Keratinocyte (primary cell): ENCODE data around the gene DCPS. TPM values are rescaled to one million over a fixed set of nuclear protein-coding genes. Genes with fewer than 3 reads are reported as not detected.

Source experiments
- DNase-seq: peaks from one replicate; pipeline ENCODE4 v3.0.0-alpha.2; 2011; ENCODE audit warnings: low read depth, missing footprints, low spot score
- FAIRE-seq: peaks from 2 replicates; lab custom pipeline; 2011; peaks lifted over from hg19 to GRCh38; lab: Jason Lieb, UNC
- H2AFZ ChIP-seq: 2 replicates; pipeline ENCODE4 v1.6.0; 2012; ENCODE audit warnings: low read length, control low read depth, inconsistent platforms; ENCODE audit not compliant: control insufficient read depth
- H3K27ac ChIP-seq: 2 replicates; pipeline ENCODE4 v1.5.1; 2011; ENCODE audit warnings: low read length; ENCODE audit not compliant: control insufficient read depth, insufficient read depth
- H3K27me3 ChIP-seq: 3 replicates; pipeline ENCODE4 v1.6.0; 2011; ENCODE audit warnings: low read length; ENCODE audit not compliant: control insufficient read depth, insufficient read depth; ENCODE audit errors: extremely low read depth
- H3K36me3 ChIP-seq, 2 experiments: 2 replicates in 1 of 2; 3 replicates in 1 of 2; pipeline ENCODE4 v1.5.1; 2011; ENCODE audit warnings: low read length in 2 of 2, mild to moderate bottlenecking in 1 of 2; ENCODE audit not compliant: control insufficient read depth in 2 of 2, insufficient read depth in 2 of 2; ENCODE audit errors: extremely low read depth in 1 of 2
- H3K4me1 ChIP-seq: 3 replicates; pipeline ENCODE4 v1.5.1; 2011; ENCODE audit warnings: low read length; ENCODE audit not compliant: control insufficient read depth, insufficient read depth; ENCODE audit errors: extremely low read depth
- H3K4me2 ChIP-seq: 3 replicates; pipeline ENCODE4 v1.6.0; 2011; ENCODE audit warnings: low read depth, low read length; ENCODE audit not compliant: control insufficient read depth, insufficient read depth; ENCODE audit errors: extremely low read depth
- H3K4me3 ChIP-seq, 3 experiments: fragments of 200-600 bp in 1 of 3; sonication (generic) in 1 of 3; 2 replicates in 2 of 3; 3 replicates in 1 of 3; pipeline ENCODE4 v1.5.1; 2011 to 2016; ENCODE audit warnings: low read length in 3 of 3, mild to moderate bottlenecking in 3 of 3, control low read depth in 2 of 3, inconsistent platforms in 1 of 3, low read depth in 1 of 3, mixed read lengths in 1 of 3, mixed run types in 1 of 3, moderate library complexity in 1 of 3; ENCODE audit not compliant: control insufficient read depth in 2 of 3, insufficient read depth in 2 of 3; ENCODE audit errors: extremely low read depth in 1 of 3
- H3K79me2 ChIP-seq: 2 replicates; pipeline ENCODE4 v1.6.0; 2012; ENCODE audit warnings: low read length; ENCODE audit not compliant: control insufficient read depth, insufficient read depth
- H3K9ac ChIP-seq: 3 replicates; pipeline ENCODE4 v1.6.0; 2011; ENCODE audit warnings: low read length; ENCODE audit not compliant: control insufficient read depth, insufficient read depth; ENCODE audit errors: extremely low read depth
- H3K9me1 ChIP-seq: 3 replicates; pipeline ENCODE4 v1.6.0; 2011; ENCODE audit warnings: low read length; ENCODE audit not compliant: control insufficient read depth, insufficient read depth; ENCODE audit errors: extremely low read depth
- H3K9me3 ChIP-seq: 2 replicates; pipeline ENCODE4 v1.5.1; 2012; ENCODE audit warnings: low read depth, low read length; ENCODE audit not compliant: control insufficient read depth
- H4K20me1 ChIP-seq: 3 replicates; pipeline ENCODE4 v1.6.0; 2011; ENCODE audit warnings: low read length; ENCODE audit not compliant: control insufficient read depth, insufficient read depth; ENCODE audit errors: extremely low read depth
- CTCF ChIP-seq, 3 experiments: IDR thresholded peaks in 1 of 3; conservative IDR thresholded peaks in 1 of 3; optimal IDR thresholded peaks in 1 of 3; 2 replicates in 2 of 3; 3 replicates in 1 of 3; pipeline versions ENCODE3 to v1.5.1; 2011; ENCODE audit warnings: low read length in 3 of 3, mild to moderate bottlenecking in 3 of 3, moderate library complexity in 2 of 3, control low read depth in 1 of 3, inconsistent platforms in 1 of 3; ENCODE audit not compliant: insufficient read depth in 2 of 3; ENCODE audit errors: extremely low read depth in 1 of 3
- EZH2 ChIP-seq: IDR thresholded peaks from one replicate; pipeline ENCODE4 v1.6.1; 2012; ENCODE audit warnings: inconsistent platforms, mild to moderate bottlenecking, low read length, moderate library complexity
- dilution Hi-C: fragments of 300-500 bp; cut with MboI; formaldehyde crosslinking; loops from one replicate; pipeline ENCODE4 v1.7.0; 2020; ENCODE audit warnings: low sequenced_read_pairs; ENCODE audit not compliant: extremely low pct_ligation_motif_present
- polyA plus RNA-seq, 5 experiments: library from polyadenylated mRNA; depleted of rRNA in 3 of 5; stranded (reverse) in 3 of 5; stranded (forward) in 1 of 5; unstranded in 1 of 5; fragments of >200 nt; gene quantifications; 1 replicate in 1 of 5; 2 replicates in 3 of 5; 3 replicates in 1 of 5; pipeline versions ENCODE4 v1.2.1 to v1.2.3, GENCODE V29; 2011 to 2012; ENCODE audit warnings: missing spikeins in 2 of 5, low read depth in 1 of 5, low replicate concordance in 1 of 5

DCPS gene
- polyA plus RNA-seq, 1 donor (not counting 4 experiments of a cell fraction or from before 2014, with no cell fraction given), result 31.3 TPM

- H2AFZ ChIP-seq, result no peak overlapping the region
- H3K9ac ChIP-seq, result no peak overlapping the region
- H3K9me3 ChIP-seq, result no peaks in the 10 kb centered on the region
- no peak overlapping the region for H3K4me3 ChIP-seq
- H3K27ac ChIP-seq, result no peak overlapping the region
- no peaks in the 10 kb centered on the region for H3K9me1 ChIP-seq
- peaks cover 66% of the 10 kb centered on the region for H3K79me2 ChIP-seq
- FAIRE-seq, result no peak
- no peak overlapping the region for H3K4me2 ChIP-seq
- no peaks in the 10 kb centered on the region for H4K20me1 ChIP-seq
- no peak for TF ChIP-seq EZH2
- TF ChIP-seq CTCF (optimal IDR thresholded peaks at IDR 0.05 in 1 of 3, IDR thresholded peaks at IDR 0.05 in 1 of 3, conservative IDR thresholded peaks at IDR 0.05 in 1 of 3; ENCODE audit: extremely low read depth in 1 of 3, insufficient read depth in 2 of 3, low read length in 3 of 3), result no peak
- no peak for DNase-seq
- H3K4me1 ChIP-seq, result peaks cover 40% of the 10 kb centered on the region
- H3K27me3 ChIP-seq, result no peaks in the 10 kb centered on the region
- peaks cover under 1 to 4% of the 10 kb centered on the region in 2 experiments for H3K36me3 ChIP-seq
- dilution Hi-C loops, result no loop called here
Measured at GRCh38 chr11:126358763-126359160, 54.9 kb downstream of the DCPS start.

GRCh38 chr11:126359431-126360048, 55.7 kb downstream of the DCPS start:
- dilution Hi-C loops, result no loop called here
- Histone ChIP-seq H3K9ac (no peak overlapping the region), H3K4me1 (peaks cover 36% of the 10 kb centered on the region), H3K27ac (peak overlapping the region; percentile 20), H3K36me3 (peaks cover 1 to 4% of the 10 kb centered on the region in 2 experiments), H3K9me1 (no peaks in the 10 kb centered on the region), H3K79me2 (peaks cover 65% of the 10 kb centered on the region), H3K27me3 (no peaks in the 10 kb centered on the region), H4K20me1 (no peaks in the 10 kb centered on the region), H3K9me3 (no peaks in the 10 kb centered on the region), H2AFZ (no peak overlapping the region), H3K4me2 (peak overlapping the region; percentile 64), H3K4me3 (no peak overlapping the region)
- FAIRE-seq (no peak), DNase-seq (no peak)
- TF ChIP-seq CTCF (optimal IDR thresholded peaks at IDR 0.05 in 1 of 3, IDR thresholded peaks at IDR 0.05 in 1 of 3, conservative IDR thresholded peaks at IDR 0.05 in 1 of 3; ENCODE audit: extremely low read depth in 1 of 3, insufficient read depth in 2 of 3, low read length in 3 of 3) (peak in 1 of 3 experiments; percentile 9), EZH2 (no peak)
